ENCODE results near the gene CRKL.

Gene CRKL

GRCh38 chr22:20980938-20981722 is 63.9 kb downstream of the CRKL start:
- Mint-ChIP-seq H3K4me3 (peak overlapping the region; percentile 93), H3K9me3 (peaks cover 12% of the 10 kb centered on the region), H3K27ac (peak overlapping the region; percentile 89), H3K4me1 (ENCODE audit: low read depth) (peaks cover 29% of the 10 kb centered on the region), H3K36me3 (ENCODE audit: low read depth) (peaks cover 3% of the 10 kb centered on the region), H3K27me3 (ENCODE audit: low read depth) (no peaks in the 10 kb centered on the region)

GRCh38 chr22:20981787-20982562 is 64.8 kb downstream of the CRKL start, which contains the start of gene LZTR1:
Gene LZTR1, plus strand, starts transcription at chr22:20982297. Its CDS starts 75 bp downstream, at chr22:20982372.
- Mint-ChIP-seq H3K27ac (peak within 1 kb of the TSS; percentile 89), H3K36me3 (ENCODE audit: low read depth) (peaks cover 8% of the 10 kb centered on the region), H3K27me3 (ENCODE audit: low read depth) (no peaks in the 10 kb centered on the region), H3K4me1 (ENCODE audit: low read depth) (peaks cover 29% of the 10 kb centered on the region), H3K4me3 (peak within 1 kb of the TSS; percentile 93), H3K9me3 (peaks cover 12% of the 10 kb centered on the region)

- H3K27ac Mint-ChIP-seq = peak overlapping the region; percentile 82
- peak overlapping the region; percentile 93 for H3K4me3 Mint-ChIP-seq
- H3K9me3 Mint-ChIP-seq = peaks cover 12% of the 10 kb centered on the region
- no peaks in the 10 kb centered on the region for H3K27me3 Mint-ChIP-seq (ENCODE audit: low read depth)
- peaks cover 8% of the 10 kb centered on the region for H3K36me3 Mint-ChIP-seq (ENCODE audit: low read depth)
- H3K4me1 Mint-ChIP-seq (ENCODE audit: low read depth) = peaks cover 29% of the 10 kb centered on the region
Observed at GRCh38 chr22:20982563-20982882, 65.3 kb downstream of the CRKL start.

- Mint-ChIP-seq H3K36me3 (ENCODE audit: low read depth) (peaks cover 11% of the 10 kb centered on the region), H3K4me3 (peak overlapping the region; percentile 93), H3K27me3 (ENCODE audit: low read depth) (no peaks in the 10 kb centered on the region), H3K4me1 (ENCODE audit: low read depth) (peaks cover 29% of the 10 kb centered on the region), H3K27ac (peak overlapping the region; percentile 82), H3K9me3 (peaks cover 9% of the 10 kb centered on the region)
Observed at GRCh38 chr22:20983081-20983771, 66.0 kb downstream of the CRKL start.

GRCh38 chr22:20985720-20986119 is 68.5 kb downstream of the CRKL start:
- H3K9me3 Mint-ChIP-seq = no peaks in the 10 kb centered on the region
- peaks cover 10% of the 10 kb centered on the region for H3K36me3 Mint-ChIP-seq (ENCODE audit: low read depth)
- no peaks in the 10 kb centered on the region for H3K27me3 Mint-ChIP-seq (ENCODE audit: low read depth)
- H3K4me1 Mint-ChIP-seq (ENCODE audit: low read depth) = peaks cover 22% of the 10 kb centered on the region
- no peak overlapping the region for H3K4me3 Mint-ChIP-seq
- H3K27ac Mint-ChIP-seq = no peak overlapping the region

GRCh38 chr22:20986365-20986764 is 69.2 kb downstream of the CRKL start:
- no peaks in the 10 kb centered on the region for H3K9me3 Mint-ChIP-seq
- no peaks in the 10 kb centered on the region for H3K27me3 Mint-ChIP-seq (ENCODE audit: low read depth)
- H3K36me3 Mint-ChIP-seq (ENCODE audit: low read depth) = peaks cover 10% of the 10 kb centered on the region
- no peak overlapping the region for H3K4me3 Mint-ChIP-seq
- no peak overlapping the region for H3K27ac Mint-ChIP-seq
- peaks cover 18% of the 10 kb centered on the region for H3K4me1 Mint-ChIP-seq (ENCODE audit: low read depth)

- Mint-ChIP-seq H3K4me3 (no peak overlapping the region), H3K4me1 (ENCODE audit: low read depth) (peaks cover 14% of the 10 kb centered on the region), H3K27me3 (ENCODE audit: low read depth) (no peaks in the 10 kb centered on the region), H3K9me3 (no peaks in the 10 kb centered on the region), H3K27ac (no peak overlapping the region), H3K36me3 (ENCODE audit: low read depth) (peaks cover 10% of the 10 kb centered on the region)
Observed at GRCh38 chr22:20987375-20987774, 70.2 kb downstream of the CRKL start.

GRCh38 chr22:20988573-20989322 is 71.5 kb downstream of the CRKL start:
- Mint-ChIP-seq H3K9me3 (no peaks in the 10 kb centered on the region), H3K4me1 (ENCODE audit: low read depth) (peaks cover 6% of the 10 kb centered on the region), H3K27ac (no peak overlapping the region), H3K4me3 (no peak overlapping the region), H3K36me3 (ENCODE audit: low read depth) (peaks cover 10% of the 10 kb centered on the region), H3K27me3 (ENCODE audit: low read depth) (no peaks in the 10 kb centered on the region)

GRCh38 chr22:20989323-20990138 is 72.3 kb downstream of the CRKL start:
- Mint-ChIP-seq H3K27ac (no peak overlapping the region), H3K4me1 (ENCODE audit: low read depth) (peaks cover 2% of the 10 kb centered on the region), H3K4me3 (no peak overlapping the region), H3K36me3 (ENCODE audit: low read depth) (peaks cover 8% of the 10 kb centered on the region), H3K9me3 (no peaks in the 10 kb centered on the region), H3K27me3 (ENCODE audit: low read depth) (no peaks in the 10 kb centered on the region)

GRCh38 chr22:20990184-20991180 is 73.3 kb downstream of the CRKL start:
- Mint-ChIP-seq H3K27me3 (ENCODE audit: low read depth) (no peaks in the 10 kb centered on the region), H3K4me3 (no peak overlapping the region), H3K36me3 (ENCODE audit: low read depth) (peaks cover 8% of the 10 kb centered on the region), H3K4me1 (ENCODE audit: low read depth) (peaks cover 2% of the 10 kb centered on the region), H3K27ac (no peak overlapping the region), H3K9me3 (no peaks in the 10 kb centered on the region)

GRCh38 chr22:20991252-20992055 is 74.2 kb downstream of the CRKL start:
- Mint-ChIP-seq H3K27me3 (ENCODE audit: low read depth) (no peaks in the 10 kb centered on the region), H3K27ac (no peak overlapping the region), H3K9me3 (no peaks in the 10 kb centered on the region), H3K4me3 (no peak overlapping the region), H3K36me3 (ENCODE audit: low read depth) (peaks cover 6% of the 10 kb centered on the region), H3K4me1 (ENCODE audit: low read depth) (peaks cover 2% of the 10 kb centered on the region)

GRCh38 chr22:20992056-20992442 is 74.8 kb downstream of the CRKL start:
- Mint-ChIP-seq H3K36me3 (ENCODE audit: low read depth) (peaks cover 3% of the 10 kb centered on the region), H3K4me1 (ENCODE audit: low read depth) (peaks cover 2% of the 10 kb centered on the region), H3K27me3 (ENCODE audit: low read depth) (no peaks in the 10 kb centered on the region), H3K4me3 (no peak overlapping the region), H3K9me3 (no peaks in the 10 kb centered on the region), H3K27ac (no peak overlapping the region)
